Measurements from ENCODE around the gene POLRMT. TPM values are rescaled to one million over a fixed set of nuclear protein-coding genes. Genes with fewer than 3 reads are reported as not detected.

Gene POLRMT
- total RNA-seq, 1 donor from 2014 or later: 63.4 TPM

GRCh38 chr19:570251-570686 lies 63.1 kb downstream of the POLRMT start:
- intact Hi-C loops (cut with micrococcal nuclease): no loop called here

GRCh38 chr19:567296-567900 lies 65.9 kb downstream of the POLRMT start:
- intact Hi-C loops (cut with micrococcal nuclease): no loop called here

Other genes starting within 250 kb of the POLRMT start
- gene C2CD4C, start 224.4 kb downstream of the POLRMT start, total RNA-seq: 0.12 TPM in 1 of 2 replicates, not detected in the other
- not detected in 2 replicates for gene SHC2, start 172.5 kb downstream of the POLRMT start, total RNA-seq
- gene MADCAM1, start 137.1 kb downstream of the POLRMT start, total RNA-seq: 0.22 and 0.51 TPM in 2 replicates
- gene TPGS1, start 126.0 kb downstream of the POLRMT start, total RNA-seq: 22.0 and 23.6 TPM in 2 replicates
- gene CDC34, start 101.8 kb downstream of the POLRMT start, total RNA-seq: 47.9 and 49.5 TPM in 2 replicates
- 84.1 and 86.2 TPM in 2 replicates for gene GZMM, start 89.5 kb downstream of the POLRMT start, total RNA-seq
- 257 and 261 TPM in 2 replicates for gene BSG, start 60.9 kb downstream of the POLRMT start, total RNA-seq
- gene HCN2, start 43.7 kb downstream of the POLRMT start, total RNA-seq: 2.3 and 2.5 TPM in 2 replicates
- 0.15 TPM in 1 of 2 replicates, not detected in the other for gene FGF22, start 6.3 kb upstream of the POLRMT start, total RNA-seq
- 80.2 and 85.2 TPM in 2 replicates for gene RNF126, start 29.7 kb upstream of the POLRMT start, total RNA-seq
- 1.6 TPM in 2 replicates for gene FSTL3, start 42.9 kb upstream of the POLRMT start, total RNA-seq
- not detected in 2 replicates for gene PRSS57, start 61.9 kb upstream of the POLRMT start, total RNA-seq
- gene PALM, start 75.4 kb upstream of the POLRMT start, total RNA-seq: not detected in 2 replicates
- not detected in 2 replicates for gene MISP, start 117.6 kb upstream of the POLRMT start, total RNA-seq
- 550 and 562 TPM in 2 replicates for gene PTBP1, start 163.9 kb upstream of the POLRMT start, total RNA-seq
- not detected in 2 replicates for gene PLPPR3, start 188.4 kb upstream of the POLRMT start, total RNA-seq
- gene AZU1, start 194.3 kb upstream of the POLRMT start, total RNA-seq: not detected in 2 replicates
- gene PRTN3, start 207.5 kb upstream of the POLRMT start, total RNA-seq: not detected in 2 replicates
- not detected in 2 replicates for gene ELANE, start 218.8 kb upstream of the POLRMT start, total RNA-seq
- gene CFD, start 226.1 kb upstream of the POLRMT start, total RNA-seq: 1.0 and 1.2 TPM in 2 replicates

Measured in T-helper 1 cell treated with Interleukin-12 subunit alpha and Interleukin-12 subunit beta and Interleukin-4 antibody, amounts not matched to agents 30 ng/mL and 1 ng/mL, for 36 hours (primary cell).